HG02678 (cell line): Measurements from ENCODE around the gene OGFR.

Source experiments
- ATAC-seq: cut with Tn5 transposase; IDR thresholded peaks from one replicate; pipeline ENCODE4 v1.9.1; 2021; ENCODE audit warnings: mild to moderate bottlenecking, moderate library complexity; ENCODE audit not compliant: unreplicated experiment

OGFR gene

GRCh38 chr20:62782149-62782892 is 22.3 kb upstream of the OGFR start:
- ATAC-seq, result no peak

DNA sequence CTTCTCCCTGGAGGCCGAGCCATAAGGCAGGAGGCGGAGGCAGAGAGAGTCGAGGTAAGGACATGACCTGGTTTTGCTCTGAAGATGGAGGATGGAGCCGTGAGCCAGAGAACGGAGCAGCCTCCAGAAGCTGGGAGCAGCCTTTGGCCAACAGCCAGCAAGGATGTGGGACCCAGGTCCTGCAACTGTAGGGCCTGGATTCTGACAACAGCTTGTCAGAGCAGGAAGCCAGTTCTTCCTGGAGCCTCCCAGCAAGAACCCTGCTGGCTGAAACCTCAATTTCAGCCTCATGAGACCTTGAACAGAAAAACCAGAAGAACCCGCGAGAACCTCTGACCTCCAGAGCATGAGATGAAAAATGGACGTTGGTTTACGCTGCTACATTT is 21.7 kb upstream of the OGFR start:
- ATAC-seq, result no peak

DNA sequence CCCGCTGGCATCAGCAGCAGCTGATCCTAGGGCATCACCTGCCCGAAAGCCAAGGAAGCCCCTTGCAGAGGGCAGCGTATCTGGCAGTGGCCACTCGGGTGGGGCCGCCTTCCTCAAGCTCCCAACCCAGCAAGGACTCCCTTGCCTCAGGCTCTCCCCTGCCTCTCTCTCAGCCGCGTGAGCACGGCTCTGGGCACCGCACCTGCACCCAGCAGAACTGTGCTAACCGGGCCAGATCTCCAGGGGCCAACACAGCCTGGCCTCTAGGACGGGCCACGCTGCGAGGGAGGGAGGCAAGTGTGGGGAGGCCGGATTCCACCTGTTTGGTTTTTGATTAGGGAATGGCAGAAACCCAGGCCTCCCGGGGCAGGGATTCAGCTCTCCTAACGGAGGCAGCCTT is 20.1 kb upstream of the OGFR start:
- ATAC-seq, result no peak

DNA sequence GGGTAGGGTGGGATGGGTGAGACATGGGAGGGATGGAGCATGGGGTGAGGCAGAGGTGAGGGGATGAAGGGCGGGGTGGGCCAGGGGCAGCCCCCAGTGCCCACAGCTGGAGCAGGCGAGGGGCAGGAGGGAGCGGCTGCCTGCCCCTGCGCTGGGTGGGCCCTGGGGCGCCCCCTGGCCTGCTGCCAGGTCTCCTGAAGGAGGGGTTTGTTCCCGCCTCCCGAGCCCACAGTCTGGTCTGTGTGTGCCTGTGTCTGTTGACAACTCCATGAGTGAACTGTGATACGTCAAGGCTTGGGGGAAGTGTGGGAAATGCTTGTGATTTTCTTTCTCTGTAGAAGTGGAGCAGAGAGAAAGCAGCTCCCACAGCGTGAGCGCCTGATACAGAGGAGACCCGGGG is 19.2 kb upstream of the OGFR start:
- ATAC-seq, result no peak

- ATAC-seq, result no peak
These were observed 18.5 kb upstream of the OGFR start for GRCh38 chr20:62786157-62786556.

DNA sequence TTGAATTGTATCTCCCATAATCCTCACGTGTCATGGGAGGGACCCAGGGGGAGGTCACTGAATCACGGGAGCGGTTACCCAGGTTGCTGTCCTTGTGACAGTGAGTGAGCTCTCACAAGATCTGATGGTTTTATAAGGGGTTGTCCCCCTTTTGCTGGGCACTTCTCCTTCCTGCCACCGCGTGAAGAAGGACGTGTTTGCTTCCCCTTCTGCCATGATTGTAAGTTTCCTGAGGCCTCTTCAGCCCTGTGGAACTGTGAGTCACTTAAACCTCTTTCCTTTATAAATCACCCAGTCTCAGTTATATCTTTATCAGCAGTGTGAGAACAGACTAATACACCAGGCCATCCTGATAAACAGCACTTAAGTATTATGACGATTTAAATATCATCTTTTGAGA is 17.3 kb upstream of the OGFR start:
- ATAC-seq, result no peak

DNA sequence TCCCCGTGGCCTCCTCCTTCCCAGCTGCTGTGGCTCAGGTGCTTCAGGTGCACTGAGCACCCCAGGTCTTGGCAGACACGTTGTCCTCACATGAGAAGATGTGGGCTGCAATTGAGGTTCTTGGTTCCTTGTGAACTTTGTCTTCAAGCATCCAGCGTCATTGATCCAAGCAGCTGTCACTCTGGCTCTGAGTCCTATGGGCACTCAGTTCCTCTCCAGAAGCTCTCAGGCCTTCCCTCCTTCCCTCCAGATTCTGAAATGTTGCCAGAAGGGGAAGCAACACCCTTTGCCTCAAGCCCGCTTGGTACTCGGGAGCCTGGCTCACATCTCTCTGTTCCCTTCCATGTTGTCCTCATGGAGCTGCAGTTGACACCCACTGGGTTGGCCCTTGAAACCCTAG is 16.8 kb upstream of the OGFR start:
- no peak for ATAC-seq

DNA sequence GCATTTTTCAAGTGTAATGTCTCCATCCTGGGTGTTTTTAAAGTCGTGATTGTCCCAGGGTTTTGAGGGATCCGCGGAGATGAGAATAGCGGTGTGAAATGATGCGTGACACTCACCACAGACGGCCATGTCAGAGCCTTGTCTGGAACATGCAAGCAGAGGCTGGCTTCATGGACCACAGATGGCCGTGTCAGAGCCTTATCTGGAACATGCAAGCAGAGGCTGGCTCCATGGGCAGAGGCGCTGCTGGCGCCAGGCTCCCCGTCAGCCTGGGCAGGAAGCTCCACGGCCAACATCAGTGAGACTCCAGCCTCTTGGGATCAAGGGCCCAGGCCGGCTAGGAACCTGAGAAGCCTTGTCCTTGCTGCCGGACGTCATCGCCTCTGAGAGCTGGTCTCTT is 16.0 kb upstream of the OGFR start:
- ATAC-seq, result no peak

DNA sequence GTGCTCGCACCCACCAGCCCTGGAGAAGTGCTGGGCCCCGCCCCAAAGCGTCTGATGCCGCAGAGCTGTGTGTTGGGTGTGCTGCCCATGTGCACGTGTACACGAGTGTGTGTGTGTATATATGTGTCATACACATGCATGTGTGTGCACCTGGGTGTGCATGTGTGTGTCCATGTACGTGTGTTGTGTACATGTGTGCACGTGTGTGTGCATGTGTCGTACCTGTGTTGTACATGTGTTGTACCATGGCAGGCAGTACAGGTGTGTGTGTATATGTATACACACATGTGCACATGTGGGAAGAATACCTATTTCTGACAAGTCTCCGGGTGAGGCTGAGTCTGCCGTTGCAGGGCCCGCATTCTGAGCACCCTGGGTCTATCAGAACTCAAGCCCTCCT is 14.6 kb upstream of the OGFR start:
- no peak for ATAC-seq

GRCh38 chr20:62791301-62792181 is 13.1 kb upstream of the OGFR start:
- ATAC-seq, result no peak

DNA sequence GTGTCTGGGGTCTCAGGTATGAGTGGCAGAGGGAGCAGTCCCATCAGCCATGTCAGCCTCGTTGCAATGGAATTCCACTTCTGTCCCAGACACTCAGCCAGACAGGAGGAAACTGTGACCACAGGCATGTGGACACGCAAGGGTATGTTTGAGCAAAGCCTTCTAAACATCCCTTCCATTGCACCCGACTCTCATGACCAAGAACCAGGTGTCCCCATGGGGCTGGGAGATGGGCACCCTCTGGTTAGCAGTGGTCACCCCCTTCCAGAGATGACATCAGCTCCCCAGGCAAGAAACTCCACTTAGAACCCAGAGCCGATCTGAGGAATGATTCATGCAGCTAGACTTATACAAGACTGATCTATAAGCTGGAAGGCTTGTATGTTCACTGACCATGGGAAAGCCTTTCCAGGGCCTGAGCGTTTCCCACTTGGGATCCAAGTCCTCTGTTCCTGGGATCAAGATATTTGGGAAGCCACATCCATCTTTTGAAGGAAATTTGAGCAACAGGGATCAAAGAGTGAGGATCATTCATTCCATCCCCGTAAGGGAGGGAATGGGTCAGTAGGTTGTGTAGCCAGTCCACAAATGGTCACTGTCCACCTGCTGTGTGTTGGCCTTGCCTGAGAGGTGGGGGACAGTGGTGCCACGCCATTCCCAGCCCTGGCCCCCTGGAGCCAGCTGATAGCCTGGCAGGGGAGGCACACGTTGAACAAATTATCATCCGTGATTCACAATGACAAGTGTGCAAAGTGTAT is 12.3 kb upstream of the OGFR start:
- no peak for ATAC-seq

DNA sequence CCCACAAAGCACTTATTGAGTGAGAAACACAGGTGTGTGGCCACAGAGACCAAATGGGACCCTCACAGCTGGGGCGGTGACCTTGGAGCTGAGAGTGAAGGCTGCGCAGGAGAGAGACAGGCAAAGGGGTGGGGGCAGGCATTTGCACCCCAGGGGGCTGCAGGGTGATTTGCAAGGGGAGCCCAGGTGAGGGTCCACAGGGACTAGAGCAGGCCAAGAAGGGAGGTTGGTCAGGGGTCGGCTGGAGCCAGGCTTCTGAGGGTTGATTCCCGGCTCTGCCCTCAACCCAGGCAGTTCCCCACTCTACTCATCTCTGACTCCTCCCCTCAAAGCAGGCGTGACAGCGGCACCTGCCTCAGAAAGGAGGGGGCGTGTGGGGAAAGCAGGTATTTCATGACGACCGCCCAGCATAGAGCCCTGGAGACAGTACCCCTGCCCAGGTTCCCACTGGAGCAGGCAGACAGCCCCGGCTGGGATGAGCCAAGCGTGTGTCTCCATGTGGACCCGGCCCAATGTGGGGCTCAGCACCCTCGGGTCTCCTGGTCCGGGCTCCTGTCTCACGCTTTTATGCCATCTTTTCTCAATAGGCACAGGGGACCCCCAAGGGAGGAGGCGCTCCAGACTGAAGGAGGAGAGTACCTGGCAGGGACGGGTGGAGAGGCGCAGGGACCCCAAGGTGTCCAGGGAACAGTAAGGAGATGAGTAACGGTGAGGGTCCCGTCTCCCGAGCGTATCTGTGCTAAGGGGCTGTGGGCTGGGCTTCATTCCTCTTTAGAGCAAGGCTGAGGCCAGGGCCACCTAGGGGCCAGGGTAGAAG is 11.5 kb upstream of the OGFR start:
- no peak for ATAC-seq

DNA sequence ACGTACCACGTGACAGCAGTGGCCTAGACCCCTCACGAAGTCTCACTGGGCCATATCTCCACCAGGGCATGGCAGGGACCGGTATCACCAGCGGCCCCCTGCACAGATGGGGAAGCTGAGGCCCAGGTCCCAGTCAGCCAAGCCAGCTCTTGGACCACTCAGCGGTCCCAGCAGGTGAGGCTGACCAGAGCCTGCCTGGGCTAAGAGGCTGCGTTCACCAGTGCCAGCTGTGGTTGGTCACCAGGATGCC is 11.0 kb upstream of the OGFR start:
- no peak for ATAC-seq

- peak; percentile 79 for ATAC-seq
These were observed 10.5 kb upstream of the OGFR start for GRCh38 chr20:62794007-62794724.

GRCh38 chr20:62795023-62795761 is 9.4 kb upstream of the OGFR start:
- no peak for ATAC-seq

GRCh38 chr20:62796699-62797491 is 7.7 kb upstream of the OGFR start:
- no peak for ATAC-seq

DNA sequence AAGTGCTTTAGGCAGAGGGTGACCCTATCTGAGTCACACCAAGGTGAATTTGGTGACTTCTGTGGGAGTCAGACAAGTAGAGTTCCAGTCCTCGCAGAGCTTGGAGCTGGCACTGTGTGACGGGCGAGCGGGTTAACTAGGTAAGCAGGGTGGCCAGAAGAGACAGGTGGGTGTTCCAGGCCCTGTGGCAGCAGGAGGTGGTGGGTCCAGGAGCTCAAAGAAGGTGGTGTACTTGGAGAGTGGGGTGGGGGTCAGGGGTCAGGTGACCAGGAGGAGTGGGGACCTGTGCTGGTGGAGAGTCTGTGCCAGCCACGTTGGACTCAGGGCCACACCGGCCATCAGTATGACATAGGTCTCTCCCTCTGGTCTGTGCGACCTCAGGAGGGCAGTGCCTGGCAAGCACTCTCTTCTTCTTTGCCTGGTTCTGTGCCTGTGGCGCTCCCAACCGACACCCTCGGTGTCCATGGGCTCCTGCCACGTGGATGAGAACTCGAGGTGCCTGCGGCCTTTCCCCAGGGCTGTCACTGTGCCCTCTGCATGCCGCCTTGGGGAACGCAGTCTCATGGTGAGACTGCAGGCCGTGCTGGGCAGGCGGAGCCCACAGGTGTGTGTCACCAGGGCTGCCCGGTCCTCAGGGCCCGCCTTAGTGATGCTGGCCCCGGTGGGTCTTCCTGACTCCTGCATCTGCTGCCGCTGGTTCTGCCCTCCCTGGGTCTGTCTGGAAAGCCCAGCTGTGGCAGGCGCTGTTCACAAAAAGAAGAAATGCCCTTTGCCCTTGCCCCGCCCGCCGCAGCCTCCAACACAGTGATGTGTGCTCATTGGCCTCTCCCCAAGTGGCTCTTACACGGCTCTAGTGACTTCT is 6.7 kb upstream of the OGFR start:
- no peak for ATAC-seq

DNA sequence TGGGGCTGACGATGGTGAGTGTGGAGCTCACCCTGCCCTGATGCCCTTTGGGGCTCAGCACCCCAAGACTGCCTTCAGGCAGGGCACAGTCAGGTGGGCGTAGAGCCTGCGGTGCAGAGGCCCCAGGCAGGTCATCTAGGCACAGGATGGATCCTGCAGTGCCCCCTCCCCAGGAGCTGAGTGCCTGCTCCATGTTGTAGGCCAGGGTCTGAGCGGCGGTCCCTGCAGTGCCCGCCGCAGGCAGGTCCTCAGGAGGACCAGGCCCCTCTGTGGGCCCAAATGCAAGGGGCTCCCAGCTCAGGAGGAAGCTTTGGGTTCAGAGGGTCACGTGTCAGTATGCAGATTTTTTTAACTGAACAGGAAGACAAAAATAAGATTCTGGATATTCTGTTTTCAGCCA is 5.6 kb upstream of the OGFR start:
- ATAC-seq, result no peak
